GM23338 (cell line): ENCODE measurements around the gene HAUS8. TPM values are rescaled to one million over a fixed set of nuclear protein-coding genes. Genes with fewer than 3 reads are reported as not detected.
A peak's percentile ranks its signal among the peaks of the same experiment; 100 is the strongest.

Source experiments
- ATAC-seq: fragments of 200-7000 bp; cut with Tn5 transposase; 3 replicates; pipeline ENCODE4 v1.9.1; 2020
- DNase-seq: peaks from one replicate; pipeline ENCODE4 v3.0.0-alpha.2; 2015; ENCODE audit warnings: low spot score
- H2AFZ ChIP-seq: fragments of 200-600 bp; sonication (generic); 2 replicates; pipeline ENCODE4 v1.8.0; 2016; ENCODE audit warnings: antibody characterized with exemption, mild to moderate bottlenecking, moderate library complexity
- H3F3A ChIP-seq: fragments of 200-600 bp; sonication (generic); replicated peaks from 2 replicates; pipeline ENCODE4 v1.8.0; 2017; ENCODE audit warnings: antibody characterized with exemption, mixed run types, low read depth
- H3K27ac ChIP-seq: fragments of 200-600 bp; sonication (generic); 2 replicates; pipeline ENCODE4 v1.6.1; 2016; ENCODE audit warnings: low read depth
- H3K27me3 ChIP-seq: fragments of 200-600 bp; sonication (generic); 2 replicates; pipeline ENCODE4 v1.8.0; 2016; ENCODE audit warnings: mild to moderate bottlenecking, mixed run types, moderate library complexity; ENCODE audit not compliant: insufficient read depth
- H3K36me3 ChIP-seq: fragments of 200-600 bp; sonication (generic); 2 replicates; pipeline ENCODE4 v1.8.0; 2016; ENCODE audit warnings: mild to moderate bottlenecking; ENCODE audit not compliant: insufficient read depth
- H3K4me1 ChIP-seq: fragments of 200-600 bp; sonication (generic); 2 replicates; pipeline ENCODE4 v1.8.0; 2016; ENCODE audit warnings: mild to moderate bottlenecking, moderate library complexity; ENCODE audit not compliant: insufficient read depth
- H3K4me2 ChIP-seq: fragments of 200-600 bp; sonication (generic); 2 replicates; pipeline ENCODE4 v1.7.1; 2017; ENCODE audit warnings: mixed run types
- H3K4me3 ChIP-seq: fragments of 200-600 bp; sonication (generic); 2 replicates; pipeline ENCODE4 v1.6.1; 2016; ENCODE audit warnings: mixed run types
- H3K79me2 ChIP-seq: fragments of 200-600 bp; sonication (generic); replicated peaks from 2 replicates; pipeline ENCODE4 v1.8.0; 2017; ENCODE audit warnings: mild to moderate bottlenecking; ENCODE audit not compliant: insufficient read depth
- H3K9me2 ChIP-seq: fragments of 200-600 bp; sonication (generic); 2 replicates; pipeline ENCODE4 v1.8.0; 2017; ENCODE audit not compliant: insufficient read depth
- H4K20me1 ChIP-seq: fragments of 200-600 bp; sonication (generic); replicated peaks from 2 replicates; pipeline ENCODE4 v1.8.0; 2017; ENCODE audit warnings: mild to moderate bottlenecking; ENCODE audit not compliant: insufficient read depth
- H3K27ac Mint-ChIP-seq: 2 replicates; pipeline ENCODE4 v1.8.0; 2020; ENCODE audit warnings: inconsistent platforms, mild to moderate bottlenecking, moderate library complexity, mixed read lengths
- H3K27me3 Mint-ChIP-seq: 3 replicates; pipeline ENCODE4 v1.8.0; 2022; ENCODE audit warnings: low read depth, mild to moderate bottlenecking, moderate library complexity, mixed read lengths, inconsistent platforms; ENCODE audit not compliant: insufficient read depth, poor library complexity
- H3K36me3 Mint-ChIP-seq: 3 replicates; pipeline ENCODE4 v1.8.0; 2021; ENCODE audit warnings: low read depth, mild to moderate bottlenecking, inconsistent platforms, moderate library complexity, mixed read lengths
- H3K4me1 Mint-ChIP-seq: 3 replicates; pipeline ENCODE4 v1.8.0; 2020; ENCODE audit warnings: mild to moderate bottlenecking, inconsistent platforms, mixed read lengths
- H3K4me3 Mint-ChIP-seq: 3 replicates; pipeline ENCODE4 v1.8.0; 2021; ENCODE audit warnings: moderate library complexity, mild to moderate bottlenecking, inconsistent platforms, mixed read lengths
- H3K9me3 Mint-ChIP-seq: 3 replicates; pipeline ENCODE4 v1.8.0; 2020; ENCODE audit warnings: moderate library complexity, mild to moderate bottlenecking, inconsistent platforms, mixed read lengths
- EZH2 ChIP-seq: fragments of 200-600 bp; sonication (generic); IDR thresholded peaks from one replicate; pipeline ENCODE4 v1.8.0; 2017; ENCODE audit warnings: antibody characterized with exemption, mild to moderate bottlenecking, low read depth; ENCODE audit not compliant: unreplicated experiment
- EZH2phosphoT487 ChIP-seq: fragments of 200-600 bp; sonication (generic); IDR thresholded peaks from one replicate; pipeline ENCODE4 v1.8.1; 2018; ENCODE audit warnings: antibody characterized with exemption; ENCODE audit not compliant: unreplicated experiment
- JUNB ChIP-seq: IDR thresholded peaks from one replicate; pipeline ENCODE4 v1.6.1; 2016; ENCODE audit warnings: antibody characterized with exemption; ENCODE audit not compliant: unreplicated experiment
- NANOG ChIP-seq: IDR thresholded peaks from 2 replicates; pipeline ENCODE4 v1.6.1; 2016; ENCODE audit warnings: antibody characterized with exemption, borderline replicate concordance
- POLR2AphosphoS5 ChIP-seq: IDR thresholded peaks from 2 replicates; pipeline ENCODE4 v1.6.1; 2016; ENCODE audit warnings: antibody characterized with exemption, low read depth
- REST ChIP-seq: IDR thresholded peaks from one replicate; pipeline ENCODE4 v1.6.1; 2018; ENCODE audit warnings: antibody characterized with exemption; ENCODE audit not compliant: unreplicated experiment
- STAT1 ChIP-seq: IDR thresholded peaks from one replicate; pipeline ENCODE4 v1.6.1; 2016; ENCODE audit warnings: antibody characterized with exemption; ENCODE audit not compliant: unreplicated experiment
- ZNF114 ChIP-seq: fragments of 250-450 bp; sonication (Bioruptor Pico); IDR thresholded peaks from 2 replicates; pipeline ENCODE4 v1.5.0; 2020; ENCODE audit warnings: mild to moderate bottlenecking, moderate library complexity
- ZNF331 ChIP-seq: fragments of 250-450 bp; sonication (Bioruptor Pico); IDR thresholded peaks from 2 replicates; pipeline ENCODE4 v1.5.0; 2020; ENCODE audit warnings: low read depth, mild to moderate bottlenecking, moderate library complexity
- polyA plus RNA-seq: library from polyadenylated mRNA; unstranded; fragments of >200 nt; fragmentation: Nextera tagmentation; extraction: Ambion mirVana; gene quantifications from 2 replicates; pipeline ENCODE4 v1.2.1, GENCODE V29; 2016
- total RNA-seq: library from RNA; depleted of rRNA; stranded (reverse); fragments of >200 nt; shearing (Covaris generic); gene quantifications from 2 replicates; pipeline ENCODE4 v1.2.3, GENCODE V29; 2014
- TF ChIP-seq, protein P1 (sequence below), 2 experiments: fragments of 200-600 bp in 1 of 2; sonication (generic) in 1 of 2; conservative IDR thresholded peaks; 2 replicates each; pipeline versions ENCODE4 v1.5.1 to v1.6.1; 2016 to 2017; ENCODE audit warnings: antibody characterized with exemption in 2 of 2, low read depth in 2 of 2, mild to moderate bottlenecking in 2 of 2, moderate library complexity in 1 of 2

Gene HAUS8
- total and polyA plus RNA-seq, 2 experiments from 2014 or later: 11.1 to 33.3 TPM

- H3K27ac Mint-ChIP-seq: no peak overlapping the region
- no peak for ATAC-seq
Observed at GRCh38 chr19:17021328-17021727, 53.9 kb downstream of the HAUS8 start.

GRCh38 chr19:17020823-17021222 lies 54.4 kb downstream of the HAUS8 start:
- Mint-ChIP-seq H3K27ac (no peak overlapping the region), H3K9me3 (peaks cover 47% of the 10 kb centered on the region), H3K4me3 (no peak overlapping the region), H3K27me3 (peaks cover 13% of the 10 kb centered on the region), H3K36me3 (peaks cover 44% of the 10 kb centered on the region), H3K4me1 (peaks cover 2% of the 10 kb centered on the region; the same call in 2 of the 3 replicates)
- H3K27ac ChIP-seq: no peak overlapping the region
- peaks cover 7% of the 10 kb centered on the region; the same call in 1 of the 2 replicates for H3K27me3 ChIP-seq
- H3F3A ChIP-seq: no peaks in the 10 kb centered on the region
- DNase-seq (peak; percentile 37), ATAC-seq (peak; percentile 31; the same call in 2 of the 3 replicates)
- no peak overlapping the region for H3K4me3 ChIP-seq
- peaks cover 7% of the 10 kb centered on the region for H3K4me1 ChIP-seq
- H4K20me1 ChIP-seq: no peaks in the 10 kb centered on the region
- H3K9me2 ChIP-seq: no peaks in the 10 kb centered on the region
- 0 out of 2 replicates have a peak, but pooled peaks cover 2% of the 10 kb centered on the region for H3K36me3 ChIP-seq
- no peak overlapping the region for H2AFZ ChIP-seq
- no peak overlapping the region for H3K4me2 ChIP-seq
- peaks cover 10% of the 10 kb centered on the region for H3K79me2 ChIP-seq
- TF ChIP-seq JUNB (no peak), POLR2AphosphoS5 (no peak), ZNF331 (CRISPR knock-in tag) (no peak), EZH2phosphoT487 (no peak), REST (no peak), NANOG (no peak), ZNF114 (CRISPR knock-in tag) (no peak), EZH2 (no peak)
- TF ChIP-seq, protein P1, sequence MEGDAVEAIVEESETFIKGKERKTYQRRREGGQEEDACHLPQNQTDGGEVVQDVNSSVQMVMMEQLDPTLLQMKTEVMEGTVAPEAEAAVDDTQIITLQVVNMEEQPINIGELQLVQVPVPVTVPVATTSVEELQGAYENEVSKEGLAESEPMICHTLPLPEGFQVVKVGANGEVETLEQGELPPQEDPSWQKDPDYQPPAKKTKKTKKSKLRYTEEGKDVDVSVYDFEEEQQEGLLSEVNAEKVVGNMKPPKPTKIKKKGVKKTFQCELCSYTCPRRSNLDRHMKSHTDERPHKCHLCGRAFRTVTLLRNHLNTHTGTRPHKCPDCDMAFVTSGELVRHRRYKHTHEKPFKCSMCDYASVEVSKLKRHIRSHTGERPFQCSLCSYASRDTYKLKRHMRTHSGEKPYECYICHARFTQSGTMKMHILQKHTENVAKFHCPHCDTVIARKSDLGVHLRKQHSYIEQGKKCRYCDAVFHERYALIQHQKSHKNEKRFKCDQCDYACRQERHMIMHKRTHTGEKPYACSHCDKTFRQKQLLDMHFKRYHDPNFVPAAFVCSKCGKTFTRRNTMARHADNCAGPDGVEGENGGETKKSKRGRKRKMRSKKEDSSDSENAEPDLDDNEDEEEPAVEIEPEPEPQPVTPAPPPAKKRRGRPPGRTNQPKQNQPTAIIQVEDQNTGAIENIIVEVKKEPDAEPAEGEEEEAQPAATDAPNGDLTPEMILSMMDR (conservative IDR thresholded peaks at IDR 0.05; ENCODE audit: low read depth in 2 of 2): no peak

More at GRCh38 chr19:17021328-17021727, 53.9 kb downstream of the HAUS8 start:
- Histone ChIP-seq H3K4me2 (no peak overlapping the region), H3K27ac (no peak overlapping the region), H4K20me1 (no peaks in the 10 kb centered on the region), H3K9me2 (no peaks in the 10 kb centered on the region), H2AFZ (no peak overlapping the region), H3K4me1 (peaks cover 8% of the 10 kb centered on the region), H3K36me3 (0 out of 2 replicates have a peak, but pooled peaks cover 2% of the 10 kb centered on the region), H3K4me3 (no peak overlapping the region), H3F3A (no peaks in the 10 kb centered on the region), H3K79me2 (peaks cover 10% of the 10 kb centered on the region), H3K27me3 (peaks cover 10% of the 10 kb centered on the region; the same call in 1 of the 2 replicates)
- TF ChIP-seq STAT1 (no peak), EZH2 (no peak), JUNB (no peak)
- Mint-ChIP-seq H3K9me3 (peaks cover 44% of the 10 kb centered on the region), H3K27me3 (peaks cover 16% of the 10 kb centered on the region), H3K4me1 (peaks cover 5% of the 10 kb centered on the region; the same call in 2 of the 3 replicates), H3K36me3 (peaks cover 44% of the 10 kb centered on the region), H3K4me3 (no peak overlapping the region)
- DNase-seq: no peak
